Ectodermal cell (in vitro differentiated cells): Measurements from ENCODE around the gene CAMKK2.
"Not testable (repeated sequence)": the region's sequence is repeated elsewhere in the genome, so short reads cannot be mapped to it uniquely, and the experiment has no call there.

Experiments used
- H3K27ac ChIP-seq: 2 replicates; pipeline ENCODE4 v1.7.0; 2013; ENCODE audit warnings: mild to moderate bottlenecking, low read depth, low read length; ENCODE audit not compliant: insufficient read depth, poor library complexity, severe bottlenecking
- H3K27me3 ChIP-seq: 2 replicates; pipeline ENCODE4 v1.7.0; 2013; ENCODE audit warnings: mild to moderate bottlenecking, low read length; ENCODE audit not compliant: insufficient read depth, control insufficient read depth, poor library complexity, severe bottlenecking
- H3K36me3 ChIP-seq: one replicate; pipeline ENCODE4 v1.7.0; 2013; ENCODE audit warnings: low read length; ENCODE audit not compliant: control insufficient read depth, insufficient read depth
- H3K4me1 ChIP-seq: one replicate; pipeline ENCODE4 v1.7.0; 2013; ENCODE audit warnings: low read length; ENCODE audit not compliant: control insufficient read depth, insufficient read depth
- H3K4me3 ChIP-seq: 2 replicates; pipeline ENCODE4 v1.7.0; 2013; ENCODE audit warnings: low read depth, low read length, control low read depth; ENCODE audit not compliant: insufficient read depth
- H3K9me3 ChIP-seq: 2 replicates; pipeline ENCODE4 v1.7.0; 2013; ENCODE audit warnings: mild to moderate bottlenecking, low read length, moderate library complexity; ENCODE audit not compliant: control insufficient read depth
- WGBS, 2 experiments: methylation state at CpG; one replicate each; pipeline ENCODE4 v1.1.7; 2013; ENCODE audit warnings: missing lambda C conversion rate in 2 of 2; 5-methylcytosine and 5-hydroxymethylcytosine counted together

CAMKK2 gene

DNA sequence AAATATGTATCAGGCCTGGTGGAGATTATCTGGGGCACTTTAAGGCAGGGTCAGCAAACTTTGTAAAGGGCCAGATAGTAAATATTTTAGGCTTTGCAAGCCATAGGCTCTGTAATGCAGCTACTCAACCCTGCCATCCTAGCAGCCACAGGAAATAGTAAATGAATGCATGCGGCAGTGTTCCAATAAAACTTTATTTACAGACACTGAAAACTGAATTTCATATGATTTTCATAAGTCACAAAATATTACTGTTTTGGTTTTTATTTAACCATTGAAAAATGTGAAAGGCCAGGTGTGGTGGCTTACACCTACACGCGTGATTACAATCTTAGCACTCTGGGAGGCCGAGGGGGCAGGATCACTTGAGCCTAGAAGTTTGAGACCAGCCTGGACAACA lies 3.2 kb upstream of the CAMKK2 start:
- Histone ChIP-seq H3K27ac (no peak overlapping the region), H3K9me3 (no peaks in the 10 kb centered on the region), H3K27me3 (no peaks in the 10 kb centered on the region), H3K4me3 (no peak overlapping the region), H3K36me3 (no peaks in the 10 kb centered on the region), H3K4me1 (no peaks in the 10 kb centered on the region)
- WGBS, 2 experiments = 93 to 97% methylated on average over 4 of the region's 4 CpGs

GRCh38 chr12:121298411-121298810 lies 1.9 kb upstream of the CAMKK2 start:
- not testable (repeated sequence) for H3K4me1 ChIP-seq, H3K36me3 ChIP-seq, H3K9me3 ChIP-seq, H3K4me3 ChIP-seq, H3K27me3 ChIP-seq, H3K27ac ChIP-seq
- 90 to 95% methylated on average over 13 of the region's 13 CpGs for WGBS, 2 experiments

GRCh38 chr12:121297435-121297991 lies 1.0 kb upstream of the CAMKK2 start:
- 6% methylated on average over 21 of the region's 21 CpGs for WGBS, 2 experiments
- H3K36me3 ChIP-seq = no peaks in the 10 kb centered on the region
- H3K4me3 ChIP-seq = peak overlapping the region; percentile 89
- peak overlapping the region; percentile 86 for H3K27ac ChIP-seq
- no peaks in the 10 kb centered on the region for H3K9me3 ChIP-seq
- H3K27me3 ChIP-seq = no peaks in the 10 kb centered on the region
- H3K4me1 ChIP-seq = peaks cover 3% of the 10 kb centered on the region

GRCh38 chr12:121295746-121296617 lies 527 bp downstream of the CAMKK2 start:
- Histone ChIP-seq H3K9me3 (no peaks in the 10 kb centered on the region), H3K36me3 (no peaks in the 10 kb centered on the region), H3K27me3 (no peaks in the 10 kb centered on the region), H3K4me3 (peak overlapping the region; percentile 89), H3K27ac (no peak overlapping the region), H3K4me1 (peaks cover 3% of the 10 kb centered on the region)
- WGBS, 2 experiments = 0% methylated on average over 55 of the region's 55 CpGs

DNA sequence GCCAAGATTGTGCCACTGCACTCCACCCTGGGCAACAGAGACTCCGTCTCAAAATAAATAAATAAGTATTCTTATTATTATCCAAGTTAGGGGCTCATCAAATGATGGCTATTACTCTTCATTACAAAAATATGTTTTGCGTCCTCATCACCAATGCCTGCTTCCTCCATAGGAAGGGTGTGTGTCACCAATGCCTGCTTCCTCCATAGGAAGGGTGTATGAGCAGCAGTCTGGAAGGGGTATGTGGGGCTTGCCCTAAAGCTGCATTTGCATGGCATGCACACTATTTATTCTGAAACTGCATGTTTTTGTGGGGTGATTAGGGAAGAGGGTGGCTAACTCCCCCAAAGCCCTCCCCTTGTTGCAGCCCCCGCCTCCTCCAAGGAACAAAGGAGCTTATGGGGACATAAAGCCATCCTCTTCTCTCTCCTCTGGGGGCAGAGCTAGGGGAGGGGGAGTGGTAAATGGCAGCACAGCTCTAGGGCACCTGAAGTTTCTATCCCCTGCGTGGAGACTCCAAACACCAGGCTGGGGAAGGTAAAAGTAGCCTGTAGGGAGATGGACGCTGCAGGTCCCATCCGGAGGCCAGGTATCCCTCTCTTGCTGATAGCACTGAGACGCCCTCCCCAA lies 1.3 kb downstream of the CAMKK2 start:
- H3K9me3 ChIP-seq = no peaks in the 10 kb centered on the region
- no peak overlapping the region for H3K27ac ChIP-seq
- H3K4me3 ChIP-seq = peak overlapping the region; percentile 89
- 18 to 31% methylated on average over 6 to 7 of the region's 7 CpGs for WGBS, 2 experiments
- H3K27me3 ChIP-seq = no peaks in the 10 kb centered on the region
- peaks cover 3% of the 10 kb centered on the region for H3K4me1 ChIP-seq
- no peaks in the 10 kb centered on the region for H3K36me3 ChIP-seq

- no peaks in the 10 kb centered on the region for H3K27me3 ChIP-seq
- H3K4me3 ChIP-seq = no peak overlapping the region
- WGBS, 2 experiments = 93 to 98% methylated on average over 9 to 10 of the region's 10 CpGs
- H3K9me3 ChIP-seq = no peaks in the 10 kb centered on the region
- no peaks in the 10 kb centered on the region for H3K36me3 ChIP-seq
- H3K27ac ChIP-seq = no peak overlapping the region
- peaks cover 3% of the 10 kb centered on the region for H3K4me1 ChIP-seq
Observed at GRCh38 chr12:121294151-121294889, 2.2 kb downstream of the CAMKK2 start.

GRCh38 chr12:121293603-121294002 lies 2.9 kb downstream of the CAMKK2 start:
- Histone ChIP-seq H3K9me3 (no peaks in the 10 kb centered on the region), H3K36me3 (no peaks in the 10 kb centered on the region), H3K27ac (no peak overlapping the region), H3K4me1 (peaks cover 3% of the 10 kb centered on the region), H3K4me3 (no peak overlapping the region), H3K27me3 (no peaks in the 10 kb centered on the region)
- WGBS, 2 experiments = 92 to 95% methylated on average over 4 of the region's 4 CpGs

DNA sequence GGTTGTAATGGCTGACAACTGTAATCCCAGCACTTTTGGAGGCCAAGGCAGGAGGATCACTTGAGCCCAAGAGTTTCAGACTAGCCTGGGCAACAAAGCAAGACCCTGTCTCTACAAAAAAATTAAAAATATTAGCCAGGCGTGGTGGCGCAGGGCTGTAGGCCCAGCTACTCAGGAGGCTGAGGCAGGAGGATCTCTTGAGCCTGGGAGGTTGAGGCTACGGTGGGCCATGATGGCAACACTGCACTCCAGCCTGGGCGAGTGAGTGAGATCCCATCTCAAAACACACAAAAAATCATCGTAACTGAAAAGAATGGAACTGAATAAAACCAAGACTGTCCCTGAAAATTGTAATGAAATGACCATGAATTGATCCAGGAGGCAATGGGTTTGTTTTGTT lies 6.1 kb downstream of the CAMKK2 start:
- Histone ChIP-seq H3K27me3 (no peaks in the 10 kb centered on the region), H3K9me3 (no peaks in the 10 kb centered on the region), H3K36me3 (no peaks in the 10 kb centered on the region), H3K4me1 (peaks cover 3% of the 10 kb centered on the region), H3K4me3 (no peak overlapping the region), H3K27ac (no peak overlapping the region)
- WGBS, 2 experiments = 90 to 97% methylated on average over 5 of the region's 5 CpGs

DNA sequence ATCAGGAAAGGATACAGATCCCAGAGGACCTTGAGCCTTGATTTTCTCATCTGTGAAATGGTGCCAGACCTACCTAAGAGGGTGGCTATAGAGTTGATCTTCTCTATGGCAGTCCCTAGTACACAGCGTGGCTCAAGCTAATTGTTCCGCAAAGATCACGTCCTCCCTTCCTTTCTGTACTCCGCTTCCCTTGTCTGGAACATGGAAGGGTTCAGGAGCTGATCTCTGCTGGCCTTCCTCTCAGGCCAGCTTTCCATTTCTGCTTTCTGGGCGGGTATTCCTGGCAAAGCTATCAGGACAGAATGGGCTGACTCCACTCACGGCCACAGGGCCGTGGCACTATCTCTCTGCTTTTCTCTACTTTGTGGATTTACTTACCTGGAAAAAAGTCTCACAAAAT lies 6.5 kb downstream of the CAMKK2 start:
- Histone ChIP-seq H3K4me3 (no peak overlapping the region), H3K9me3 (no peaks in the 10 kb centered on the region), H3K27me3 (no peaks in the 10 kb centered on the region), H3K36me3 (no peaks in the 10 kb centered on the region), H3K4me1 (peaks cover 3% of the 10 kb centered on the region), H3K27ac (no peak overlapping the region)
- 95 to 97% methylated on average over 7 of the region's 7 CpGs for WGBS, 2 experiments

DNA sequence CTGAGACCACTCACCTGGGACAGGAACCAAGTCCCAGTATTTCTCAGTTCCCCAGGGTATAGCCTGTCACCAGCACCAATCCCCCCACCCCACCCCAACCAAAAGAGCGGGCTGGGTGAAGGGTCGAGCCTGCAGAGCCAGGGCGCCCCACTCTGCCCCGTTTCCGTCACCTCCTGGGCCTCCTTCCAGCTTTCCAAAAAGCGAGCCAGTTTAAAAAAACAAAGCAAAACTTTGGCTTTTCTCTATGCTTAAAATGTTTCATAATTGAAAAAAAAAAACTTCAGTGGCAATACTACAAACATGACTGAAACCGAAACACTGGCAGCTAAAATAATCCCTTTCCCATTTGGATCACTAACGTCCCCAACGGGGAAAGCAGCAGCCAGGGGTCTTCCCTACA lies 7.5 kb downstream of the CAMKK2 start:
- no peaks in the 10 kb centered on the region for H3K9me3 ChIP-seq
- H3K4me3 ChIP-seq = no peak overlapping the region
- no peaks in the 10 kb centered on the region for H3K4me1 ChIP-seq
- H3K27me3 ChIP-seq = no peaks in the 10 kb centered on the region
- no peaks in the 10 kb centered on the region for H3K36me3 ChIP-seq
- no peak overlapping the region for H3K27ac ChIP-seq
- 75 to 80% methylated on average over 9 of the region's 9 CpGs for WGBS, 2 experiments
